Activated CD8-positive, alpha-beta memory T cell treated with anti-CD3 and anti-CD28 coated beads for 36 hours (primary cell): ENCODE measurements around the gene RGS9BP. TPM values are rescaled to one million over a fixed set of nuclear protein-coding genes. Genes with fewer than 3 reads are reported as not detected.

ENCODE experiments used
- CTCF ChIA-PET: fragments of 350-600 bp; sonication (Branson Sonifier 250); formaldehyde crosslinking; loops from one replicate; lab custom pipeline; 2021; ENCODE audit warnings: antibody characterized with exemption; lab: Charles Lee
- POLR2A ChIA-PET: fragments of 350-600 bp; sonication (Branson Sonifier 250); formaldehyde crosslinking; loops from one replicate; lab custom pipeline; 2021; ENCODE audit warnings: antibody characterized with exemption; lab: Charles Lee
- total RNA-seq, 2 experiments: library from RNA; stranded (reverse); gene quantifications; one replicate each; pipeline ENCODE4 v1.2.3, GENCODE V29; 2021

RGS9BP gene
- total RNA-seq, 2 experiments from 2014 or later, result 0.06 to 0.13 TPM

GRCh38 chr19:32720216-32720935 lies 44.7 kb downstream of the RGS9BP start:
- POLR2A ChIA-PET, result no interaction called here
- CTCF ChIA-PET, result no interaction called here

GRCh38 chr19:32720936-32721250 lies 45.2 kb downstream of the RGS9BP start:
- CTCF ChIA-PET, result no interaction called here
- POLR2A ChIA-PET, result no interaction called here

Other genes with a start within 250 kb of the RGS9BP start
- gene PDCD5, start 94.7 kb upstream of the RGS9BP start, total RNA-seq, result 100 to 1,000 TPM; 286 to 287 TPM
- 10 to 100 TPM; 44.8 to 47.3 TPM for gene ANKRD27, start 668 bp upstream of the RGS9BP start, total RNA-seq
- gene NUDT19, start 16.0 kb downstream of the RGS9BP start, total RNA-seq, result 10 to 100 TPM; 19.2 to 20.0 TPM
- not detected for gene TDRD12, start 43.9 kb downstream of the RGS9BP start, total RNA-seq
- gene SLC7A9, start 193.9 kb downstream of the RGS9BP start, total RNA-seq, result not detected